Measurements from ENCODE around the gene GRM7. TPM values are rescaled to one million over a fixed set of nuclear protein-coding genes. Genes with fewer than 3 reads are reported as not detected.

GRM7 gene
- total RNA-seq, 4 donors from 2014 or later = not detected

DNA sequence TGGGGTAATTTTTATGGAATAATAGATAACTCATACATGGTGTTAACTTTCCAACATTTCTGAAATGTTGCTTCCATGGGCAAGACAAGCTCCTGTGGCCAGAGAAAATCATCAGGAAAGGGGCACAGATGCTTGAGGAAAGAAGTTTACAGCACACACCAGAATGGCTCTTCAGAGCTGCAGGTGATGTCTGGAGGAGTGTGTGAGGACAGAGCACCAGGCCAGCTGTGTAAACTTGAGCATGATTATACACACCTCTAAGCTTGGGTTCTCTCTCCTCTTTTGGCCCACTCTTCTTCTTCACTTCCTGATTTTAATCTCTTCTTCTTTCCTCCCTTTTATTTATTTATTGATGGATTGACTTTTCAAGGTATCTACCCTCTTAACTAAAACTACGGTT lies 676.0 kb downstream of the GRM7 start:
- in situ Hi-C loops (cut with MboI; ENCODE audit: low sequenced_read_pairs in 4 of 4) (no loop called here), intact Hi-C loops (cut with DNase I; ENCODE audit: low total_unique reads) (no loop called here)
- Histone ChIP-seq H3K4me1 (no peaks in the 10 kb centered on the region), H3K36me3 (no peaks in the 10 kb centered on the region), H3K4me3 (no peak overlapping the region), H3K27me3 (no peaks in the 10 kb centered on the region), H3K9me3 (no peaks in the 10 kb centered on the region), H3K27ac (no peak overlapping the region)
- DNase-seq = no peak
- ATAC-seq = no peak
- TF ChIP-seq CTCF (IDR thresholded peaks at IDR 0.05 in 4 of 5, conservative IDR thresholded peaks at IDR 0.05 in 1 of 5) = no peak
- TF ChIP-seq POLR2A (IDR thresholded peaks at IDR 0.05) = no peak

DNA sequence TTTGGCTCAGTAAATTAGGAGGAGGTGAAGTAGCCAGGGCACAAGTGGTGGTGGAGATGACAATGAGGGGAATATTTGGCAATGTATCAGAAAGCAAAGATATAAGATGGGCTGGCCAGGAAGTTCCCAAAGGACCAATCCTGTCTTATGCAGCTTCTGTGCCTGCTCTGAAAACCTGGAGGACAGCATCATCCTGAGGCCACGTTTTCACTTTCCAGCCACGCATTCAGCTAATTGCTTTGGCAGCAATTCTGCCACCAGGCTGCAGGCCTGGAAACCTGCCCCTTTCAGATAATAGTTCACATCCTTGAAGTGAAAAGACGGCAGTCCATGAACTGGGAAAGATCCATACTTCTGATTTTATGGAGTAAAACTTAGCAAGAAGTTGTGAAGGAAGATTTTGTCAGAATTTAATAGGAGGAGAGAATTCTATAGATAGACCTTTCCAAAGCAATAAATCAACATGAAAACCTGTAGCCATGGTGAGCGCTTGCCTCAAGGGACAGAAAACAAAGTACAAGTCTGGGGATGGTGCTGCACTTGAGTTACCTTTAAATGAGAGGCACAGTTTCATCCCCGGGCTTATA lies 682.5 kb downstream of the GRM7 start:
- in situ Hi-C loops (cut with MboI; ENCODE audit: low sequenced_read_pairs in 4 of 4) = no loop called here
- intact Hi-C loops (cut with DNase I; ENCODE audit: low total_unique reads) = no loop called here
- H3K4me3 ChIP-seq = no peak overlapping the region
- ATAC-seq = no peak
- no peaks in the 10 kb centered on the region for H3K4me1 ChIP-seq
- H3K27ac ChIP-seq = no peak overlapping the region
- H3K27me3 ChIP-seq = no peaks in the 10 kb centered on the region
- no peaks in the 10 kb centered on the region for H3K36me3 ChIP-seq
- no peak for TF ChIP-seq CTCF (IDR thresholded peaks at IDR 0.05 in 4 of 5, conservative IDR thresholded peaks at IDR 0.05 in 1 of 5)
- no peak for TF ChIP-seq POLR2A (IDR thresholded peaks at IDR 0.05)
- DNase-seq = no peak
- H3K9me3 ChIP-seq = no peaks in the 10 kb centered on the region

GRCh38 chr3:7545334-7545733 lies 684.4 kb downstream of the GRM7 start:
- intact Hi-C loops (cut with DNase I; ENCODE audit: low total_unique reads) (no loop called here), in situ Hi-C loops (cut with MboI; ENCODE audit: low sequenced_read_pairs in 4 of 4) (no loop called here)
- DNase-seq (no peak), ATAC-seq (no peak)
- Histone ChIP-seq H3K36me3 (no peaks in the 10 kb centered on the region), H3K4me3 (no peak overlapping the region), H3K9me3 (no peaks in the 10 kb centered on the region), H3K4me1 (no peaks in the 10 kb centered on the region), H3K27me3 (no peaks in the 10 kb centered on the region), H3K27ac (no peak overlapping the region)
- TF ChIP-seq CTCF (IDR thresholded peaks at IDR 0.05 in 4 of 5, conservative IDR thresholded peaks at IDR 0.05 in 1 of 5) (no peak), POLR2A (IDR thresholded peaks at IDR 0.05) (no peak)

DNA sequence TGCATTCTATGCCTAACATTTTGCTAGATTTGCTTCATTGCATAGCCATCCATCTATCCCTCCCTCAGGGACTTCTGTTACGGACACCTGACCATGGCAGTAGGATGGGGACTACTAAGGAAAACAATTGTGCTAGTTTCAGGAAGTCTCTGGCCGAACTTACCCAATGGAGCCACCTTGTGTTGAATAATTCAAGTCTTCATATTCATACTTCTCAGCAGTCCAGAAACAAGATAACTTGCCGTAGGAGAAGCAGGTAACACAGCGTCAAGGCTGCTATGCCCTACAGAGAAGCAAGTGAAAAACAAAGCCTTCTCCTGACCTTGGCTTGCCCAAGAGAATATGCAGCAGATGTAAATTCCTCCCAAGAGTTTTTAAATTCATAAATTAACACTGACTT lies 685.3 kb downstream of the GRM7 start:
- no peaks in the 10 kb centered on the region for H3K27me3 ChIP-seq
- ATAC-seq = no peak
- TF ChIP-seq CTCF (IDR thresholded peaks at IDR 0.05 in 4 of 5, conservative IDR thresholded peaks at IDR 0.05 in 1 of 5) (no peak), POLR2A (IDR thresholded peaks at IDR 0.05) (no peak)
- in situ Hi-C loops (cut with MboI; ENCODE audit: low sequenced_read_pairs in 4 of 4) (no loop called here), intact Hi-C loops (cut with DNase I; ENCODE audit: low total_unique reads) (no loop called here)
- H3K4me3 ChIP-seq = no peak overlapping the region
- H3K36me3 ChIP-seq = no peaks in the 10 kb centered on the region
- H3K4me1 ChIP-seq = no peaks in the 10 kb centered on the region
- no peak overlapping the region for H3K27ac ChIP-seq
- no peak for DNase-seq
- H3K9me3 ChIP-seq = no peaks in the 10 kb centered on the region

DNA sequence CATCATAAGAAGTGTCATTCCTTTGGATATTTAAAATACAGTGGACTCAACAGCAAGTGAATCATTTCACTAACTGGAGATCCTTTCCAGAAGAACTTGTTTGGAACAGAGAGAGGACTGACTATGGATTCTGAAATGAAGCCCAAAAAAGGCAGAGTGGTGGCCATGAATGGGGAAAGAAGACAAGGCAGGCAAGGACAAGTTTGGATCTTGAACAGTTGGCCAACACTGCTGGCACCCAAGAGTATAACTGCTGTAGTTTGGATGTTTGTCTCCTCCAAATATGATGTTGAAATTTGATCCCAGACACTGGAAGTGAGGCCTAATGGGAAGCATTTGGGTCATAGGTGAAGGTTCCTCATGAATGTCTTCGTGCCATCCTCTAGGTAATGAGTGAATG lies 686.9 kb downstream of the GRM7 start:
- in situ Hi-C loops (cut with MboI; ENCODE audit: low sequenced_read_pairs in 4 of 4) (no loop called here), intact Hi-C loops (cut with DNase I; ENCODE audit: low total_unique reads) (no loop called here)
- no peak for ATAC-seq
- no peaks in the 10 kb centered on the region for H3K27me3 ChIP-seq
- DNase-seq = no peak
- no peaks in the 10 kb centered on the region for H3K9me3 ChIP-seq
- H3K4me1 ChIP-seq = no peaks in the 10 kb centered on the region
- TF ChIP-seq POLR2A (IDR thresholded peaks at IDR 0.05) (no peak), CTCF (IDR thresholded peaks at IDR 0.05 in 4 of 5, conservative IDR thresholded peaks at IDR 0.05 in 1 of 5) (no peak)
- H3K36me3 ChIP-seq = no peaks in the 10 kb centered on the region
- H3K4me3 ChIP-seq = no peak overlapping the region
- no peak overlapping the region for H3K27ac ChIP-seq

Data from gastrocnemius medialis (tissue), 4 donors.